ENCODE data around the gene PPFIBP1. TPM values are rescaled to one million over a fixed set of nuclear protein-coding genes. Genes with fewer than 3 reads are reported as not detected.
"Not testable (repeated sequence)": the region's sequence is repeated elsewhere in the genome, so short reads cannot be mapped to it uniquely, and the experiment has no call there.

The PPFIBP1 gene
- total RNA-seq, 2 experiments from 2014 or later, result 14.6 to 18.2 TPM

- POLR2A ChIA-PET, result no interaction called here
- H3K9me3 Mint-ChIP-seq, result no peaks in the 10 kb centered on the region
- no peak for DNase-seq
- H3K27ac Mint-ChIP-seq, result no peak overlapping the region
- peaks cover 2% of the 10 kb centered on the region for H3K36me3 Mint-ChIP-seq
- no peak overlapping the region for H3K4me3 Mint-ChIP-seq
- peaks cover 7% of the 10 kb centered on the region for H3K4me1 Mint-ChIP-seq
- no peak for ATAC-seq (ENCODE audit: low read depth)
- peaks cover 5% of the 10 kb centered on the region for H3K27me3 Mint-ChIP-seq
Observed at GRCh38 chr12:27571463-27571862, 47.5 kb downstream of the PPFIBP1 start.

- H3K27me3 Mint-ChIP-seq, result peaks cover 5% of the 10 kb centered on the region
- H3K4me3 Mint-ChIP-seq, result no peak overlapping the region
- POLR2A ChIA-PET, result no interaction called here
- DNase-seq, result no peak
- H3K27ac Mint-ChIP-seq, result no peak overlapping the region
- peaks cover 2% of the 10 kb centered on the region for H3K36me3 Mint-ChIP-seq
- H3K4me1 Mint-ChIP-seq, result peaks cover 7% of the 10 kb centered on the region
- H3K9me3 Mint-ChIP-seq, result no peaks in the 10 kb centered on the region
- no peak for ATAC-seq (ENCODE audit: low read depth)
Observed at GRCh38 chr12:27572486-27573255, 48.7 kb downstream of the PPFIBP1 start.

- H3K36me3 Mint-ChIP-seq, result peaks cover 10% of the 10 kb centered on the region
Observed at GRCh38 chr12:27573972-27574371, 50.0 kb downstream of the PPFIBP1 start.

GRCh38 chr12:27575090-27575761, 51.2 kb downstream of the PPFIBP1 start:
- no peak overlapping the region for H3K27ac Mint-ChIP-seq
- POLR2A ChIA-PET, result no interaction called here

More at GRCh38 chr12:27573972-27574371, 50.0 kb downstream of the PPFIBP1 start:
- Mint-ChIP-seq H3K27ac (no peak overlapping the region), H3K4me1 (peaks cover 11% of the 10 kb centered on the region), H3K9me3 (no peaks in the 10 kb centered on the region), H3K27me3 (peaks cover under 1% of the 10 kb centered on the region), H3K4me3 (no peak overlapping the region)
- ATAC-seq (ENCODE audit: low read depth) (no peak), DNase-seq (no peak)
- POLR2A ChIA-PET, result no interaction called here

GRCh38 chr12:27575762-27576118, 51.7 kb downstream of the PPFIBP1 start:
- POLR2A ChIA-PET, result no interaction called here
- no peaks in the 10 kb centered on the region for H3K27me3 Mint-ChIP-seq
- H3K4me3 Mint-ChIP-seq, result no peak overlapping the region
- H3K4me1 Mint-ChIP-seq, result peaks cover 15% of the 10 kb centered on the region
- H3K9me3 Mint-ChIP-seq, result no peaks in the 10 kb centered on the region
- no peak overlapping the region for H3K27ac Mint-ChIP-seq
- peaks cover 17% of the 10 kb centered on the region for H3K36me3 Mint-ChIP-seq
- DNase-seq (no peak), ATAC-seq (ENCODE audit: low read depth) (no peak)

More at GRCh38 chr12:27575090-27575761, 51.2 kb downstream of the PPFIBP1 start:
- Mint-ChIP-seq H3K27me3 (no peaks in the 10 kb centered on the region), H3K9me3 (no peaks in the 10 kb centered on the region), H3K36me3 (peaks cover 17% of the 10 kb centered on the region), H3K4me1 (peaks cover 15% of the 10 kb centered on the region), H3K4me3 (no peak overlapping the region)
- ATAC-seq (ENCODE audit: low read depth) (no peak), DNase-seq (no peak)

GRCh38 chr12:27576667-27577347, 52.8 kb downstream of the PPFIBP1 start:
- Mint-ChIP-seq H3K4me3 (no peak overlapping the region), H3K36me3 (peaks cover 17% of the 10 kb centered on the region), H3K27ac (no peak overlapping the region), H3K4me1 (peaks cover 17% of the 10 kb centered on the region), H3K27me3 (no peaks in the 10 kb centered on the region), H3K9me3 (no peaks in the 10 kb centered on the region)
- POLR2A ChIA-PET, result no interaction called here
- no peak for DNase-seq
- ATAC-seq (ENCODE audit: low read depth), result no peak

- POLR2A ChIA-PET, result no interaction called here
- Mint-ChIP-seq H3K9me3 (no peaks in the 10 kb centered on the region), H3K27me3 (no peaks in the 10 kb centered on the region), H3K36me3 (peaks cover 17% of the 10 kb centered on the region), H3K4me1 (peaks cover 19% of the 10 kb centered on the region), H3K4me3 (no peak overlapping the region), H3K27ac (no peak overlapping the region)
- no peak for DNase-seq
- no peak for ATAC-seq (ENCODE audit: low read depth)
Observed at GRCh38 chr12:27577688-27578087, 53.7 kb downstream of the PPFIBP1 start.

GRCh38 chr12:27578689-27579372, 54.8 kb downstream of the PPFIBP1 start:
- DNase-seq (no peak), ATAC-seq (ENCODE audit: low read depth) (no peak)
- H3K36me3 Mint-ChIP-seq, result peaks cover 20% of the 10 kb centered on the region
- no peak overlapping the region for H3K4me3 Mint-ChIP-seq
- no peaks in the 10 kb centered on the region for H3K27me3 Mint-ChIP-seq
- H3K9me3 Mint-ChIP-seq, result no peaks in the 10 kb centered on the region
- H3K27ac Mint-ChIP-seq, result no peak overlapping the region
- H3K4me1 Mint-ChIP-seq, result peaks cover 26% of the 10 kb centered on the region
- POLR2A ChIA-PET, result no interaction called here

GRCh38 chr12:27580561-27581330, 56.7 kb downstream of the PPFIBP1 start:
- ATAC-seq (ENCODE audit: low read depth), result no peak
- peaks cover 20% of the 10 kb centered on the region for H3K36me3 Mint-ChIP-seq
- H3K9me3 Mint-ChIP-seq, result no peaks in the 10 kb centered on the region
- POLR2A ChIA-PET, result no interaction called here
- DNase-seq, result no peak
- no peaks in the 10 kb centered on the region for H3K27me3 Mint-ChIP-seq
- no peak overlapping the region for H3K27ac Mint-ChIP-seq
- peaks cover 21% of the 10 kb centered on the region for H3K4me1 Mint-ChIP-seq
- no peak overlapping the region for H3K4me3 Mint-ChIP-seq

GRCh38 chr12:27581331-27581671, 57.3 kb downstream of the PPFIBP1 start:
- peaks cover 21% of the 10 kb centered on the region for H3K4me1 Mint-ChIP-seq
- ATAC-seq (ENCODE audit: low read depth); H3K4me3 Mint-ChIP-seq; H3K27me3 Mint-ChIP-seq; H3K27ac Mint-ChIP-seq; DNase-seq; H3K9me3 Mint-ChIP-seq; POLR2A ChIA-PET: not testable (repeated sequence)
- peaks cover 19% of the 10 kb centered on the region for H3K36me3 Mint-ChIP-seq

GRCh38 chr12:27581833-27582232, 57.8 kb downstream of the PPFIBP1 start:
- Mint-ChIP-seq H3K4me1 (peaks cover 21% of the 10 kb centered on the region), H3K36me3 (peaks cover 18% of the 10 kb centered on the region)
- H3K9me3 Mint-ChIP-seq; POLR2A ChIA-PET; H3K4me3 Mint-ChIP-seq; ATAC-seq (ENCODE audit: low read depth); H3K27me3 Mint-ChIP-seq; H3K27ac Mint-ChIP-seq; DNase-seq: not testable (repeated sequence)

GRCh38 chr12:27582445-27582844, 58.4 kb downstream of the PPFIBP1 start:
- H3K27ac Mint-ChIP-seq; H3K4me3 Mint-ChIP-seq; POLR2A ChIA-PET; DNase-seq; ATAC-seq (ENCODE audit: low read depth); H3K27me3 Mint-ChIP-seq; H3K9me3 Mint-ChIP-seq: not testable (repeated sequence)
- Mint-ChIP-seq H3K4me1 (peaks cover 21% of the 10 kb centered on the region), H3K36me3 (peaks cover 18% of the 10 kb centered on the region)

Measured in activated naive CD8-positive, alpha-beta T cell treated with anti-CD3 and anti-CD28 coated beads, Interleukin-2, amount 10 ng/mL, durations not matched to agents 7 days and 5 days (primary cell).